ENCODE measurements around the gene FASN.

DNA sequence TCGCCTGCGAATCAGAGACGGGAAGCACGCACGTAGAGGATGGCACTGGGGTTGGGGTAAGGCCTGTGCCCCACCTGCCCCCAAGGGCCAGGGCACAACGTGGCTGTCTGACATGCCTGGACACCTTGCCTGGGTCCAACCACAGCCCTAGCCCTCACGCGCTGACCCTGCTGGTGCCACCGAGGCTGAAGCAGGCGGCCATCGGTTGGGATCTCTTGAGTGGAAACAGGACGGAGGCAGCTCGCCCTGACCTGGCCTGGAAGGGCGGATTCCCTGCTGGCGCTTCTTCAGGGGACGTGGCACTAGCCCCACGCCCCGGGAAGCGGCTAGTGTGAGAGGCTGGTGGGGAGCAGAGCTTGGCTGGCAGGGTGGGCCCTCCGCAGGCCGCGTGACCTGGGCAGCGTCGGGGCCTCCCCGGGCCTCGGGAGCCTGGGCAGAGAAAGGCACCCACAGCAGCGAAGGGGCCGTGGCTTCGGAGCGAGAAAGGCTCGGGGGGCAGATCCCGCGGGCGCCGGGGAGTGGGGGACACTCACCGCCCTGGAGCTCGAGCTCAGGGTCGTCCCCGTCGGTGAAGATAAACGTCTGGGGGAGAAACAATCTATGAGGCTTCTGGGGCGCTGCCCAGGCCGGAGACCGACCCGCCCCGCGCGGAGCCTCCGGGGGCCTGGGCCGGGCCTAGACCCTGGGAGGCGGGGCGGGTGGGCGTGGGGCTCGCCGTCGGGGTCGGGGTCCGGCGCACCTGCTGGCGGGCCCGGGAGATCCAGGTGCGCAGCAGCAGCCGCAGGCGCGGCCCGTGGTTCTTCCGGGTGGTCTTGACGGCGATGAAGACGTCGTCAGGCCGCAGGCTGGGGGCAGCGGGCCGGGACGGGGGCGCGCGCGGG lies 47.0 kb downstream of the FASN start:
- no peak for TF ChIP-seq EZH2phosphoT487 (IDR thresholded peaks at IDR 0.05; ENCODE audit: insufficient read depth, low read depth)
- no peak for TF ChIP-seq EZH2 (IDR thresholded peaks at IDR 0.05; ENCODE audit: insufficient read depth, poor library complexity, severe bottlenecking)

Measured in GM23248 (cell line).